Astrocyte of the hippocampus (primary cell): ENCODE measurements around the gene CCDC73.
"Not testable (repeated sequence)": the region's sequence is repeated elsewhere in the genome, so short reads cannot be mapped to it uniquely, and the experiment has no call there.

Experiments
- DNase-seq: peaks from one replicate; pipeline ENCODE4 v3.0.0; 2011; ENCODE audit warnings: low read depth, low spot score

The CCDC73 gene

GRCh38 chr11:32796425-32796824 lies 2.0 kb upstream of the CCDC73 start:
- DNase-seq = no peak

DNA sequence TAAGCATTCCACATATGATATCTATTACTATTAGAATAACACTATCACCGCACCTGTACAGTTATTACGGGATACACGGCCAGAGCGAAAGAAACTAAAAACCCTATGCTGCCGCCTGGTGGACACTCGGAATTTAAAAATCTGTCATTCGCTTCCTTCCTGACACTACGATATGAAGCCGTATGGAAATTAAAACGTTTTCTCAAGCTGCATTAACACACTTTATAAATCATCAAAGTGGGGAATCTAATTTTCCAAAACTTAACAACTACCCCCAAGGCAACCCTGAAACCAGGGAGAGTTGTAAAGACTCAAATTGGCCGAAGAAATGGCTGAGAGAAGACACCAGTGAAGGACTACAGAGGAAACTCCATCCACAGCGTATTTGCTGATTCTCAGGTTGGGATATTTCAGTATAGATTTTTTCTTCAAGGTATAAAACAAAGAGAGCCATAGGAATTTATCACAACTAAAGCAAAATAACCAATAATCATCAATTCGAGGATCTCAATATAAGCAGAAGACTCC lies 1.4 kb downstream of the CCDC73 start:
- peak; percentile 64 for DNase-seq

DNA sequence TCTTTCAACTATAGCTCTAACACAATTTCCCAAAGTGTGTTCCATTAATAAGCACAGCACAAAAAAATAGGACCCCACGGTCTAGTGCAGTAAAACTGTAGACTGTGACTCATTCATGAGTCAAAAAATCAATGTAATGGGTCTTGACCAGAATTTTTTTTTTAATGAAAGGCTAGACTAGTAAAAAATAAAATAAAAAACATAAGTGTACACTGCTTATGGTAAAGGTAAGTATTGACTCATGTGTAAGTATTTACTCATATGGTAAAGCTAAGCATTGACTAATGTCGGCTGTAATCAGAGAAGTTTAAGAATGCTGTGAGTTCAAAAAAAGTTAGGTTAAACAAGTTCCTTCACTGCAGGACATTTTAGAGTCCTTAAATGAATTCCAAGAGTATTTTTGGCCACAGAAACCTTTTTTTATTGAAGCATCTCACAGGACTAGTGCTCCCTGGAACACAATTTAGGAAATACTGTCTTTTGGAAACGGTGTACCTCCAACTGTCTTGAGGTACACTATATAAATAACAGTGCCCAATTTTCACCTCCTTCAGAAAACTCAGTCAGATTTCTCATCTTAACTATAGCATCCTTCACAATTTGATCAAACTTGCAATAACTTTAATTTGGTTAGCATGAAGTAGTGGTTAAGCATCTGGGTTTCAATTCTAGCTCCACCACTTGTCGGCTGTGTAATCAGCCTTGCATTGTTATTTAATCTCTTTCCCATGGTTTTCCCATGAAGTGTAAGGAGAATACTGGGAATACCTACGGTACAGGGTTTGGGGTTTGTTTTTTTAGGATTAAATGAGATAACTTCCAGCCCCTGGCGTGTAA lies 2.1 kb downstream of the CCDC73 start:
- DNase-seq = no peak

DNA sequence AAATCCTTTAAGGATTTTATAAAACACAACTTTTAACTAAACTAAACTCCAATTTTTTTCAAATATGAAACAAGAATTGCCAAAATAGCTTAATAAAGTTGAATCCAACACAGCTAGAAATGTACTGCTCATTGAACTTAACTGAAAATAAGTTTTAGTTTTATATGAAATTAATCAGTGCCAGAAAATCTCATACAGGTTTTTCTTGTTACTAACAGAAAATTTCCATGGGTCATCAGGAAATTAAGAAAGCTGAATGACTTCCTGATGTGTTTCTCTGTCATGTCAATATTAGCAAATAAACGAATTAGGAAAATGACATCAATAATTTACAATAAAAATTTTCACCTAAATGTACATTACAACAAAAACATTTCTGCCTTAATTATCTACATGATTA lies 3.5 kb downstream of the CCDC73 start:
- no peak for DNase-seq

DNA sequence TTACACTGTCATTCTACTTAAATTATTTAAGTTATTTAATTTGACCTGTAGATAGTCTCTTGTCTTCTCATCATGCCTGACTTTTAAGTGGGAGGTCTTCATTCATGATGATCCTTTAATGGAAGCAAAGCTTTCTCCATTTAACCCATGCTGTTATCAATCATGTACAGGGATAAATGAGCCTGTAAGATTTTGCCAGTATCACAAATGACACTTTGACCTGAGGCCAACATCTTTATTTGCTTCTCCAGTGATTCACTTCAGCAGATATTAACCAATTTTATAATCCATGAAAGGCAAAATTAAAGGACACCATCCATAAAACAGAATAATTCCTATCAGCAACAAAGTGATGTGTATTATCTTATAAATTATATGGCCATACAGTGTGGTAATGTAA lies 7.7 kb downstream of the CCDC73 start:
- no peak for DNase-seq

GRCh38 chr11:32785262-32785661 lies 9.2 kb downstream of the CCDC73 start:
- no peak for DNase-seq

- DNase-seq = no peak
Observed at GRCh38 chr11:32781721-32782120, 12.7 kb downstream of the CCDC73 start.

GRCh38 chr11:32780839-32781238 lies 13.6 kb downstream of the CCDC73 start:
- not testable (repeated sequence) for DNase-seq

DNA sequence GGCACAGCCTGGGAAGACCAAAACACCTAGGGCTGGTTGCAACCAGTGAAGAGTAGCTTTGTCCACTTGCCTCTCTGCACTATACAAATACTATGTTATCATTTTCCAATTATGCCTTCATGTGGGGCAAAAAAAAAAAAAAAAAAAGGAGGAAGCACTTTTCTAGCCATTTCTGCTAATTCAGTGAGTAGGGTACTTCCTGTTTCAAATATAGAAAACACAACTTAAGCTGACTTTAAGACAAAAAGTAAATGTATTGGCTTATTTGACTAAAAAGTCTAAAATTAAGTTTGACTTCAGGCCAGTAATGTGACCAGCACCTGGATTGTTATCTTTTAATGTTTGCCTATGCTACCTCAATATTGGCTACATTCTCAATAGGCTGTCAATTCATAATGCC lies 15.3 kb downstream of the CCDC73 start:
- no peak for DNase-seq

GRCh38 chr11:32775908-32776307 lies 18.6 kb downstream of the CCDC73 start:
- no peak for DNase-seq

- no peak for DNase-seq
Observed at GRCh38 chr11:32774081-32774480, 20.4 kb downstream of the CCDC73 start.

DNA sequence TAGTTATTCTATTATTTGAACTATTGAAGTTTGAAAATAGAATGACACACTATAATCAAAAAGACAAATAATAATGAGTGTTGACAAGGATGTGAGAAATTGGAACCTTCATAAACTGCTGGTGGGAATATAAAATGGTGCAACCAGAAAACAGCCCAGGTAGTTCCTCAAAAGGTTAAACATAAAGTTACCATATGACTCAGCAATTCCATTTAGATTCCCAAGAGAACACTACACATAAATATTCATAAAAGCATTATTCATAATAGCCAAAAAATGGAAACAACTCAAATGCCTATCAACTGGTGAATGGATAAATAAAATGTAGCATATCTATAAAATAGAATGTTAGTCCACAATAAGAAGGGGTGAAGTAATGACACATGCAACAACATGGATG lies 21.7 kb downstream of the CCDC73 start:
- DNase-seq = no peak

- not testable (repeated sequence) for DNase-seq
Observed at GRCh38 chr11:32761774-32762173, 32.7 kb downstream of the CCDC73 start.

- no peak for DNase-seq
Observed at GRCh38 chr11:32758291-32758690, 36.2 kb downstream of the CCDC73 start.

DNA sequence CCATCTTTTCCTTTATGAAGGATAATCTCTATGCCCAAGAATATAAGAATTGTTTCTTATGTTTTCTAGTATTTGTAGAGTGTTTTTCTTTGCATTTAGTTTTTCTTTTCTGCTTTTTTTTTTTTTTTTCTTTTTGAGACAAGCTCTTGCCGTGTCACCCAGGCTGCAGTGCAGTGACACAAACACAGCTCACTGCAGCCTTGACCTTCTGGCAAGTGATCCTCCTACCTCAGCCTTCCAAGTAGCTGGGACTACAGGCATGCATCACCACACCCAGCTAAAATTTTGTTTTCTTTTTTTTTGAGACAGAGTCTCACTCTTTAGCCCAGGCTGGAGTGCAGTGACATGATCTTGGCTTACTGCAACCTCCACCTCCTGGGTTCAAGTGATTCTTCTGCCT lies 41.3 kb downstream of the CCDC73 start:
- DNase-seq = not testable (repeated sequence)

GRCh38 chr11:32752001-32752400 lies 42.5 kb downstream of the CCDC73 start:
- DNase-seq = no peak

DNA sequence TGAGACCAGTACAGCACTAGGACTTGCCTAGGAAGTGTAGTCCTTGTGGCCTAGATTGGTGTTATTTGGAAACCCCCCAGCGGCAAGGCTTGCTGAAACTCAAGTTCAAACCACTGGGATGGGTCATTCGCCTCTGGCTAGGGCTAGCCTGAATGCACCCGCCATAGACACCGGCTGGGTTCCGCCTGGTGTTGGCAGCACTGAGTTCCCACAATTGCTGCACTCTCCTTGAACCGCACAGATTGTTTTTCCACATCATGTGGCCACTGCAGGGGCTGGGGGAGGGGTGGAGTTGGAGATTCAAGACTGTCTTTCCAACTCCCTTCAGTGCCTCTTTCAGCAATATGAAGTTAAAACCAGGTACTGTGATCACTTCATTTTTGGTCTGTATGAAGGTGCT lies 43.1 kb downstream of the CCDC73 start:
- no peak for DNase-seq

GRCh38 chr11:32729976-32730375 lies 64.5 kb downstream of the CCDC73 start:
- peak; percentile 10 for DNase-seq

DNA sequence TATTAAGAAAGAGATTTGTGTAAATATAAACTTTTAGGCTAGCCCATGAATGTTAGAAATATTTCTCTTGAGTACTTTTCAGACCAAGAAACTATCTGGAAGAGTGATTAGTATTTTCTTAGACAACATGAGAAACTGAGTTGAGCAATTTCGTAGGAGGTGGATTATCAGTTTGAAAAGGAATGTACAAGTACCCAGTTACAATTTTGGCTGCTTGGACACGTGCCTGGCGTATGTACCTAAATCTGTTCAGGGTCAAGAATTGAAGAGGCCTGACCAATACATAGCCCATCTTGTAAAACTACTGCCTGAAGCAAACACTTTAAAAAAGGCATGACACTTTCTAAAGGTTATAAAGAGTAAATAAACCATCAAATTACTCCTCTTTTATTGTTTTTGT lies 71.1 kb downstream of the CCDC73 start:
- DNase-seq = no peak

- DNase-seq = no peak
Observed at GRCh38 chr11:32722255-32722654, 72.2 kb downstream of the CCDC73 start.

- peak; percentile 9 for DNase-seq
Observed at GRCh38 chr11:32713496-32713895, 81.0 kb downstream of the CCDC73 start.

DNA sequence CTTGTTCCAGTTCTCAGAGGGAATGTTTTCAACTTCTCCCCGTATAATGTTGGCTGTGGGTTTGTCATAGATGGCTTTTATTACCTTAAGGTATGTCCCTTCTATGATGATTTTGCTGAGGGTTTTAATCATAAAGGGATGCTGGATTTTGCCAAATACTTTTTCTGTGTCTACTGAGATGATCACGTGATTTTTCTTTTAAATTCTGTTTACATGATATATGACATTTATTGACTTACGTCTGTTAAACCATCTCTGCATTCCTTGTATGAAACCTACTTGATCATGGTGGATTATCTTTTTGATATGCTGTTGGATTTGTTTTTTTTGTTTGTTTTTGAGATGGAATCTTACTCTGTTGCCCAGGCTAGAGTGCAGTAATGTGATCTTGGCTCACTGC lies 85.5 kb downstream of the CCDC73 start:
- DNase-seq = not testable (repeated sequence)

GRCh38 chr11:32706985-32707741 lies 87.3 kb downstream of the CCDC73 start:
- DNase-seq = peak; percentile 40
